Gastrocnemius medialis (tissue), 4 donors: ENCODE results near the gene IGF2. TPM values are rescaled to one million over a fixed set of nuclear protein-coding genes. Genes with fewer than 3 reads are reported as not detected.
A peak's percentile ranks its signal among the peaks of the same experiment; 100 is the strongest.

Source experiments
- ATAC-seq, 2 donors: fragments of 150-250 bp; one replicate each; pipeline ENCODE4 v1.9.1; 2016
- DNase-seq, 2 donors: peaks; one replicate each; pipeline ENCODE4 v3.0.0-alpha.2; 2019
- H3K27ac ChIP-seq, 4 donors: fragments of 200-600 bp; sonication (generic); 1 replicate in 1 of 4; 2 replicates in 3 of 4; pipeline ENCODE4 v1.5.1; 2016 to 2018; ENCODE audit warnings: mild to moderate bottlenecking in 2 of 4, moderate library complexity in 1 of 4
- H3K27me3 ChIP-seq, 3 donors: fragments of 200-600 bp; sonication (generic) in 2 of 3; 1 replicate in 1 of 3; 2 replicates in 2 of 3; pipeline versions ENCODE4 v1.5.1 to v1.6.0; 2016 to 2019; ENCODE audit warnings: mild to moderate bottlenecking in 1 of 3, moderate library complexity in 1 of 3
- H3K36me3 ChIP-seq, 2 donors: fragments of 200-600 bp; sonication (generic) in 1 of 2; one replicate each; pipeline ENCODE4 v1.5.1; 2017 to 2018
- H3K4me1 ChIP-seq, 2 donors: fragments of 200-600 bp; sonication (generic) in 1 of 2; one replicate each; pipeline ENCODE4 v1.5.1; 2016 to 2017; ENCODE audit warnings: mild to moderate bottlenecking in 2 of 2
- H3K4me3 ChIP-seq, 4 donors: fragments of 200-600 bp; sonication (generic) in 3 of 4; 1 replicate in 1 of 4; 2 replicates in 3 of 4; pipeline ENCODE4 v1.5.1; 2016 to 2019; ENCODE audit warnings: mild to moderate bottlenecking in 2 of 4
- H3K9me3 ChIP-seq, 3 donors: fragments of 200-600 bp; sonication (generic) in 2 of 3; 1 replicate in 1 of 3; 2 replicates in 2 of 3; pipeline ENCODE4 v1.5.1; 2016 to 2019
- POLR2A ChIP-seq, 2 donors: fragments of 450-650 bp; IDR thresholded peaks; one replicate each; pipeline ENCODE4 v1.6.1; 2017; ENCODE audit warnings: antibody characterized with exemption in 2 of 2, mild to moderate bottlenecking in 2 of 2, moderate library complexity in 2 of 2
- in situ Hi-C, 4 donors: fragments of 200-750 bp; cut with MboI; loops; one replicate each; pipeline versions ENCODE4 v1.15.0 to v1.8.0; 2017; ENCODE audit warnings: low sequenced_read_pairs in 4 of 4
- intact Hi-C: fragments of 100-400 bp; cut with DNase I; formaldehyde crosslinking; loops from one replicate; pipeline ENCODE4 v1.15.1; 2023; ENCODE audit warnings: low total_unique reads
- total RNA-seq, 4 donors: library from RNA; depleted of rRNA; stranded (reverse); fragments of >200 nt; gene quantifications; one replicate each; pipeline versions ENCODE4 v1.1.0 to v1.2.3, GENCODE V29; 2016
- TF ChIP-seq, protein P1 (sequence below), 5 experiments: fragments of 450-650 bp in 3 of 5; fragments of 200-600 bp in 2 of 5; sonication (generic) in 2 of 5; IDR thresholded peaks in 4 of 5; conservative IDR thresholded peaks in 1 of 5; 1 replicate in 4 of 5; 2 replicates in 1 of 5; pipeline ENCODE4 v1.5.1; 2016 to 2019; ENCODE audit warnings: antibody characterized with exemption in 5 of 5, mild to moderate bottlenecking in 3 of 5, moderate library complexity in 3 of 5

IGF2 gene
- total RNA-seq, 4 donors from 2014 or later = 21.6 to 42.4 (median 29.2) TPM

DNA sequence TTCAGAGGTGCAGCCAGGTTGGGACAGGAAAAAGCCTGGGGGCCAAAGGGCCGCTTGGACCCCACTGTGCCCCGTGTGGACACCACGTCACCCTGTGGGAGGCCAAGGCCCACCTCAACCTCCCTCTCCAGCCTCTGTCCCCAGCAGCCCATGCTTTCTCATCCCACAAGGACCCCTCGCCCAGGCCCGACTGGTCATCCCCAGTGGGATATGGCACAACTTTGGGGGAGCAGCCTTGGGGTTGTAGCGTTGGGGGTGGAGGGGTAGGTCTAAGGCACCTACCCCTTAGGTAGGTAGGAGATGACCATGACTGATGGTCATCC, 44.0 kb downstream of the IGF2 start:
- Histone ChIP-seq H3K36me3 (no peaks in the 10 kb centered on the region), H3K27me3 (no peaks in the 10 kb centered on the region), H3K9me3 (no peaks in the 10 kb centered on the region), H3K4me3 (no peak overlapping the region), H3K4me1 (peaks cover 34 to 36% of the 10 kb centered on the region in 2 donors), H3K27ac (no peak overlapping the region)
- intact Hi-C loops (no loop called here), in situ Hi-C loops (no loop called here)
- DNase-seq (no peak), ATAC-seq (no peak)
- TF ChIP-seq, protein P1, sequence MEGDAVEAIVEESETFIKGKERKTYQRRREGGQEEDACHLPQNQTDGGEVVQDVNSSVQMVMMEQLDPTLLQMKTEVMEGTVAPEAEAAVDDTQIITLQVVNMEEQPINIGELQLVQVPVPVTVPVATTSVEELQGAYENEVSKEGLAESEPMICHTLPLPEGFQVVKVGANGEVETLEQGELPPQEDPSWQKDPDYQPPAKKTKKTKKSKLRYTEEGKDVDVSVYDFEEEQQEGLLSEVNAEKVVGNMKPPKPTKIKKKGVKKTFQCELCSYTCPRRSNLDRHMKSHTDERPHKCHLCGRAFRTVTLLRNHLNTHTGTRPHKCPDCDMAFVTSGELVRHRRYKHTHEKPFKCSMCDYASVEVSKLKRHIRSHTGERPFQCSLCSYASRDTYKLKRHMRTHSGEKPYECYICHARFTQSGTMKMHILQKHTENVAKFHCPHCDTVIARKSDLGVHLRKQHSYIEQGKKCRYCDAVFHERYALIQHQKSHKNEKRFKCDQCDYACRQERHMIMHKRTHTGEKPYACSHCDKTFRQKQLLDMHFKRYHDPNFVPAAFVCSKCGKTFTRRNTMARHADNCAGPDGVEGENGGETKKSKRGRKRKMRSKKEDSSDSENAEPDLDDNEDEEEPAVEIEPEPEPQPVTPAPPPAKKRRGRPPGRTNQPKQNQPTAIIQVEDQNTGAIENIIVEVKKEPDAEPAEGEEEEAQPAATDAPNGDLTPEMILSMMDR (IDR thresholded peaks at IDR 0.05 in 4 of 5, conservative IDR thresholded peaks at IDR 0.05 in 1 of 5) = no peak
- TF ChIP-seq POLR2A (IDR thresholded peaks at IDR 0.05) = no peak

DNA sequence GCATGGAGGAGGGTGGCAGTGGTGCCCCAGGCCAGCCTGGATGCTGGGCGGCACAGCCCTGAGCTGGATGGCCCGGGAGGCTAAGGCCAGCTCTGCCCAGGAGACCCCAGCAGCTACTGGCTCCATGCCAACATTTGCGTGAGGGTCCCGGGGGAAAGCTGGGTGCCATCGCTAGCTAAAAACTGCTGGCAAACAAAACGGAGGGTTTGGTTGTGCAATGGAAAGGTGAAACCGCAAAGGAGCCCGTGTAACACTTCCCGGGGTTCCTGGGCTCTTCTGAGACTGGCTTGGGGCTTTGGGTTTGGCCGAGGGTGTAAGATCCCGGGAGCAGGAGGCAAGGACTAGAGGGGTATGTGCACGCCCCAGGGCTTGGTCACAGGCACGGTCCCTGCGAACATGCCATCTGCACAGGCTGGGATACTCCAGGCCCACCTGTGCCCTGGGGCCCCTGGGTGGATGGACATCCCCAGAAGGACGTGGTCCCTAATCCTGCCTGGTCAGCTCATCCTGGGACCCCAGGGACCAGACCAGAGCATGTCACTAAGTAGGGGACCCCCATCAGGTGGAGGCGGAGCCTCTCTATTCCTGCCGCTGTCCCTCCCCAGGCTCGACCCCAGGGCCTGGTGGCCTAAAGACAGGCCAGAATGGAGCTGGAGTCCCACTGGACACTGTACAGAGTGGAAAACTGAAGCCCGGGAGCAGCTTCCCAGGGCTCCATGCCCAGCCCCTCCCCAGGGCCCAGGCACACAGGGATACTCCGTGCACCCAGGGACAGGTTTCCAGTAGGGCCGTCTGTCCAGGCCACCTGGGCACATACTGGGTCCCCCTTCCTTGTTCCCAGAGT, 44.6 kb downstream of the IGF2 start:
- Histone ChIP-seq H3K27me3 (no peaks in the 10 kb centered on the region), H3K4me3 (no peak overlapping the region), H3K36me3 (no peaks in the 10 kb centered on the region), H3K9me3 (no peaks in the 10 kb centered on the region), H3K27ac (peak overlapping the region; percentile 60 to 90 (median 74)), H3K4me1 (peaks cover 30 to 32% of the 10 kb centered on the region in 2 donors)
- in situ Hi-C loops (no loop called here), intact Hi-C loops (loop anchor here (5.0 kb wide), 1 partner anchor 48 kb away; no protein-coding TSS in a partner anchor)
- TF ChIP-seq, protein P1 (IDR thresholded peaks at IDR 0.05 in 4 of 5, conservative IDR thresholded peaks at IDR 0.05 in 1 of 5) = no peak
- ATAC-seq = no peak
- DNase-seq = no peak

DNA sequence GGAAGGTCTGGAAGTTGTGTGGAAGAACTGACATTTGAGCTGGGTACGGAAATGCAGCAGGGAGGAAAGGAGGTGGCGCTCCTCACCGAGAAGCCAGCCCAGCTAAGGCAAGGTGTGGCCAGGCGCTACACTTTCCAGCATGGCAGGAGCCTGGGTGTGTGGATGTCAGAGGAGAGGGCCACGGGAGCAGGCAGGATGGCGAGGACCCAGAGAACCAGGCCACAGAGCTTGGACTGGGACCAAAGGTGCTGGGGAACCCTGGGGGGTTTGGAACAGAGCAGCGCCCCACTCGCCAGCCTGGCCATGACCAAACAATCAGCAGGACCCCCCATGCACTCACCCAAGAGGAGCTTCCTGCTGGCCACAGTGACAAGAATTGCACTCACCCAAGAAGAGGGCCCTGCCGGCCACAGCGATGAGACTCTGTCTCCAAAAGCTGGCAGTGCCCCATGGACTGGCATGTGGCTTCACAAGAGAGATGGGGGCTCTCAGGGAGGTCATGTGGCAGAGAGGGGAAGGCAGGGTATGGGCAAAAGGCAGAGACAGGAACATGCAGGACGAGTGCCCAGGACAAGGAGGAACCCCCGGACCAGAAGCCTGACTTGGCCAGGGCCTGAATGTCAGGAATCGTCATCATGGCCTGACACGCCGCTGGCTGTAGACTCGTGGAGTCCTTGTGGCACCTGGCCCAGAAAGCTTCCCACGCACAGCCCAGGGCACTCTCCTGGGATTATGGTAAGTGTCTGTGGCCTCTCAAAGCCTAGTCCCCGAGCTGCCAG, 45.4 kb downstream of the IGF2 start:
- H3K36me3 ChIP-seq = no peaks in the 10 kb centered on the region
- peak; percentile 40 to 68 for ATAC-seq
- no peaks in the 10 kb centered on the region for H3K9me3 ChIP-seq
- peaks cover 22 to 27% of the 10 kb centered on the region in 2 donors for H3K4me1 ChIP-seq
- no peaks in the 10 kb centered on the region for H3K27me3 ChIP-seq
- in situ Hi-C loops (no loop called here), intact Hi-C loops (loop anchor here (1.0 to 5.0 kb wide), 3 partner anchors 12 to 57 kb away; no protein-coding TSS in a partner anchor)
- peak overlapping the region; percentile 60 to 90 (median 74) for H3K27ac ChIP-seq
- no peak for TF ChIP-seq POLR2A (IDR thresholded peaks at IDR 0.05)
- TF ChIP-seq, protein P1 (IDR thresholded peaks at IDR 0.05 in 4 of 5, conservative IDR thresholded peaks at IDR 0.05 in 1 of 5) = no peak
- peak; percentile 55 to 85 for DNase-seq
- H3K4me3 ChIP-seq = no peak overlapping the region

DNA sequence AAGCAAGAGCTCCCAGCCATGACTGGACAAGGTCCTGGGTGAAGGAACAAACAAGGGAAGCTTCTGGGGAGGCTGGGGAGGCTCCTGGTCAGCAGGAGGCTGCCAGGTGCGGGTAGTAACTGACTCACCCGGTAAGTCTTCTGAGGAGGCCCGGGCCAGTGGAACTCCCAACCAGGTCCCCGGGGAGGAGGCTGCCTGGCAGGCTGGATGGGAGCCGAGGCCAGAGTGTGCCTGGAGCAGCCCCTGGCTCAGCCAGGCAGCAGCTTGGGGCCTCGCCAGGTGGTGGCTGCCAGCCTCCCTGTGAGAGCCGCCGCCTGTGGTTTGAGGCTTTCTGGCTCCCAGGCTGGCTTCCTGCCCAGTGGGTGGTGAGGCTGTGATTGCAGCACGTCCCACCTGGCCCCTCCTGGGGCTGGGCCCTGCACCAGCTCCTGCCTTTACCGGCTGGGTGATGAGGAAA, 46.2 kb downstream of the IGF2 start:
- no peaks in the 10 kb centered on the region for H3K36me3 ChIP-seq
- no peaks in the 10 kb centered on the region for H3K27me3 ChIP-seq
- peaks cover 20 to 27% of the 10 kb centered on the region in 2 donors for H3K4me1 ChIP-seq
- ATAC-seq (peak; percentile 74 to 76), DNase-seq (peak; percentile 93 to 98)
- no peaks in the 10 kb centered on the region for H3K9me3 ChIP-seq
- H3K4me3 ChIP-seq = no peak overlapping the region
- peak overlapping the region; percentile 60 to 90 (median 74) for H3K27ac ChIP-seq
- in situ Hi-C loops = no loop called here
- intact Hi-C loops = loop anchor here (1.0 to 5.0 kb wide), 3 partner anchors 12 to 58 kb away; no protein-coding TSS in a partner anchor
- no peak for TF ChIP-seq POLR2A (IDR thresholded peaks at IDR 0.05)
- TF ChIP-seq, protein P1 (IDR thresholded peaks at IDR 0.05 in 4 of 5, conservative IDR thresholded peaks at IDR 0.05 in 1 of 5) = no peak
